Inflammatory macrophage treated with lipopolysaccharide for 1 hour (primary cell): Measurements from ENCODE around the gene SIGLEC15.
A peak's percentile ranks its signal among the peaks of the same experiment; 100 is the strongest.

Experiments
- DNase-seq, 2 donors: peaks; one replicate each; pipeline ENCODE4 v3.0.0-alpha.2; 2020 to 2022

SIGLEC15 gene

DNA sequence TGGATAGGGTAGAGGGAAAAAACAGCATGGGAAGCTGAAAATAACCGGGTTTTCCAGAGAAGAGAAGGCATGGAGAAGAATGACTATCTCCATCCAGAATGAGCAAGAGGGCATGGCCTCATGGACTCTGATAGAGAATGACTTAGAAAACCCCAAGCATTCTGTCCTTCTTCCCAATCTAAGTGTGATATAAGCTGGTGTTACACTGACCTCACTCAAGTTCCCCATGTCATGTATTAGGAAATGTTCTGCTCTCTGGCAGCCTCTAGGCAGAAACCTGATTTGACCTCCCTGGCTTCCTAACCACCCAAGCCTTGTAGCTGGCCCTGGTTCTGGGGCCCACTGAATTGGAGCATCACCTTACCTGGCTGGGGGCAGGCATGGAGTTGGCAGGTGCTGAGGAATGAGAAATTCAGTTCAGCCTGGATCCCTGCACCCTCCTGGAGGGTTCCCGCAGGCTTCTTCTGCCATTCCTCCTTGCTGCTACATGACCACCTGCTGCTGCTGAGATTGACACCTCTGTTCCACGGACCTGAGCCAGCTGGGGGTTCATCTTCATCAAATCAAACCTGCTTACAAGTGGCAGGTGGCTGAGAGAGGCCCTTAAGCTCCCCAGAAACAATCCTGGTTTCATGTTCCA, 5.2 kb upstream of the SIGLEC15 start:
- DNase-seq: peak; percentile 77 to 95

DNA sequence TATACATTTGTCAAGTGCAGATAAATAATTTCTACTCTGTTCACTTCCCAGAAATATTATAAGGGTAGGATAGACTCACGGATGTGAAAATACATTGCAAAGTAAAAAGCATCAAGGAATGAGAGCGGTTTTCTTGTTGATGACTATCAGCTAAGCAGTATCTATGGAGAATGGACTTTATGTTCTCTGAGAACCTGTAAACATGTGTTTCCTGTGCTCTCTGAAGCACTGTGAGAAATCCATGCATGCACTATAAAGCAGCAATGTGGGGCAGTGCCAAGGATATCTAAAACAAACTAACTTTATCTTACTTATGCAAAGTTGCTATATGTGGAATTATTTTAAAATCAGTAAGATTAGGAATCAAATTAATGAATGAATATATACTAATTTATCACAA, 4.4 kb upstream of the SIGLEC15 start:
- DNase-seq: no peak

DNA sequence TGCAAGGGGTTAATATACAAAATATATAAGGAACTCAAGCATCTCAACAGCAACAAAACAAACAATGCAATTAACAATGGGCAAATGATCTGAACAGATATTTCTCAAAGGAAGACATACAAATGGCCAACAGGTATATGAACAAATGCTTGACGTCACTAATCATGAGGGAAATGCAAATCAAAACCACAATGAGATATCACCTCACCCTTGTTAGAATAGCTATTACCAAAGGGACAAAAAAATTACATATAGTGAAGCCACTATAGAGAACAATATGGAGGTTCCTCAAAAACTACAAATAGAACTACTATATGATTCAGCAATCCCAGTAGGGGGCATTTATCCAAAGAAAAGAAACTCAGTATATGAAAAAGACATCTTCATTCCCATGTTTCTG, 3.8 kb upstream of the SIGLEC15 start:
- DNase-seq: peak in 1 of 2 donors; percentile 58

DNA sequence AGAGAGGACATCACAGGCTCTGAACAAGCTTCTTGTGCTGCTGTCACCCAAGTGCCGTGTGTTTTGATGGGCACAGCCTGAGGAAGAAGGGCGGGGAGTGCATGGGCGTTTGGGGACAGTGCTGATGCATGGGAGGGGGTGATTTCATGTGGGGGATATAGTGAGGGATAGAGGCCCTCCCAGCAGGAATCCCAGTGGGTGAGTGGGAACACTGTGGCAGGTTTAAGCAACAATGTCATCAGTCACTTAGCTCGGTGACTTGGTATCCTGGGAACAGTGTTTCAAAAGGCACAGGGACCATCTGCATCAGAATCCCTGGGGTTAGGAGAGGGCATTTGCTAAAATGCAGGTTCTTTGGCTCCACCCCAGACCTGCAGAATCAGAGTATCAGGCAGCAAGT, 609 bp downstream of the SIGLEC15 start:
- peak in 1 of 2 donors; percentile 83 for DNase-seq

DNA sequence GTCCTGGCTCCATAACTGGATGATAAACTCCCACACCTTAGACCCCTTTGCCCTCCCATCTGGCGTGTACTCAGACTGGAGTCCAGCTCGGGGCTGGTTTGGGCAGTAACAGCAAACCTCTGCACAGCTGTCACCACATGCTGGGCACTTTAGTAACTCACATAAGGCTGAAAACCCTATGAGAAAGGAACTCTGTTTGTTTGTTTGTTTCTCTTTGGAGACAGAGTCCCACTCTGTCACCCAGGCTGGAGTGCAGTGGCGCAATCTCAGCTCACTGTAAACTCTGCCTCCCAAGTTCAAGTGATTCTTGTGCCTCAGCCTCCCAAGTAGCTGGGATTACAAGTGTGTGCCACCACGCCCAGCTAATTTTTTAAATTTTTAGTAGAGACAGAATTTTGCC, 1.2 kb downstream of the SIGLEC15 start:
- peak in 1 of 2 donors; percentile 61 for DNase-seq

DNA sequence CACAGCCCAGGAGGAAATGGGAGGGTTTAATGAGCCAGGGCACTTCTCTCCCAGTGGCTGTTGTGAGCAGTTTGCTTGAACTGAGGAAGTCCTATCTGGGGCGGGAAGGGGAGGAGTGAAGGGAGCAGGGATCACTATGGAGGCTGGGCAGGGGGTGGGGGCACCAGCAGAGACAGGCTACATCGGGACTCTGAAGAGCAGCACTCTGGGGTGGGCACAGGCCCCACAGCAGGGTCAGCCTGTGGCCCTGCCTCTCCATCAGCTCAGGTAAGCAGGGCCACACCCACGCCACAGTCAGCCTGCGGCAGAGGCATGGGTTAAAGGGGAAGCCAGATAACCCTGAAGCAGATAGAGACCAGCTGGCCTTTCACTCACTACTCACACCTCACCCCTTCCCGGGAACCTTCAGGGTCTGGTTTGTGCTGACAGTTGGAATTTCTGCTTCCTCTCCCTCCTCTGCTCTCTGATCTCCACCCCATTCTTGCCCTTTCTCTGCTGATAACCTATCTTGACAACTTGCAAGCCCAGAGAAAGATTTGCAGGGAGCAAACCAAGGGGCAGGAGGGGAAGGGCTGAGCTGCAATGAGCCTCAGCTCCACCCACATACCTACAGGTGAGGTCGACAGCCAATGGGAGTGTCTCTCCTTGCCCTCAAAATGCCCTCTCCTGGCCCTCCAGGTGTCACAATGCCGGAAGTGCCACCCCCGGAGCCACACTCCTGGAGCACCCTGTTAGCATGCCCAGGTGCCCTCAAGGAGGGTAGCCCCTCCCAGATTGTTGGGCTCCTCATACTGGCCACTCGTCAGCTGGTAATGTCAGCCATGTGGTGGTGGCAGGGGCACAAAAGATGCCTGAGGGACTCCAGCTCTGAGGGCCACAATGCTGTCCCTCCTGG, 3.7 kb downstream of the SIGLEC15 start:
- DNase-seq: peak; percentile 67 to 83

DNA sequence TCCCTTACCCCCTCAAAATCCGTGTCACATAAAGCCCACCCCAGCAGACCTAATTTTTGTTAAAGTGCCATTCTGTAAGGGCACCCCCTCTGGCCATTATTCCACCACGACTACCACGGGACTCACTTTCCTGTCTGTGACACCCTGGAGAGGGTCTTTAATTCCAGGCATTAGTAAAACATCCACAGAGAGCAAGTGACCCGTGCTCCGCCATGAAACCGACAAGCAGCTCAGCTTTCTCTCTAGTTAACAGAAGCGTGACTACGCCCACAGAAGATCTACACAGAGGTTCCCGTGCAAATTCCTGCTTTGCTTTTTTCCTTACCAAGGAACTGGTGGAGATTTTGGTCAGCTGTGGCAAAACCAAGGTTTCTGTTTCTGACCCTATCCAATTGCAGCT, 4.4 kb downstream of the SIGLEC15 start:
- DNase-seq: no peak

DNA sequence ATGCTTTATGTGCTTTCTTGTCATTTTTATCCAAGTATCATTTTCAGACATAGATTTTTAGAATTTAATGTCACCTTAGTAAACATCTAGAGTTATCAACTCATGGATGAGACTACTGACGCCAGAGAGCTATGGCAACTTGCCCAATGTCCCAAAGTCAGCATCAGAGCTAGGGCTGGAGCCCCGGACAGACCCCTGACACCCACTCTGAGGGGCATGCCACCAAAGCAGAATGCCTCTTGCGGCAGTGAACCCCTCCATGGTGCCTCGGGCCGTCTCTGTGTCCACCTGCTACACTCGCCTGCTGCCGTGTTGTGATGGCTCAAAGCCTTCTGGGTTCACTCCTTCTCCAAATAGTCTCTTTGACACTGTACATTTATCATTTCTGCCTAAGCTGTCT, 5.4 kb downstream of the SIGLEC15 start:
- DNase-seq: no peak

DNA sequence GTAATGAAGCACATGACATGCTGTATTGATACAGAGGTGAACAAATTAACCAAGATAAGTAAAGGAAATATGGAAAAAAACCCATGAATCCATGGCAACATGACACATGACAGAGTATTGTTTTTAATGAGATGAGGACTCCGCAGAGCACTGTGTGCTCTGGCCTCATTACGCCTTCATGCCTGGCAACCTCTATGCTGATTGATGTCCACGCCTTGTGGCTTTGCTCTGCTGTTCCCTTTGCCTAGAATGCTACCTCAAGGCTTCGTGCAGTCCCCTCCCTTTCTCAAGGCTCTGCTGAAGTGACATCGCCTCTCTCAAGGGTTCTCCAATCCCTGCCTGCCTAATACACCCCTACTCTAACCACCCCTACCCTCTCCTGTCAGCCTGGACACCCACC, 8.4 kb downstream of the SIGLEC15 start:
- no peak for DNase-seq

DNA sequence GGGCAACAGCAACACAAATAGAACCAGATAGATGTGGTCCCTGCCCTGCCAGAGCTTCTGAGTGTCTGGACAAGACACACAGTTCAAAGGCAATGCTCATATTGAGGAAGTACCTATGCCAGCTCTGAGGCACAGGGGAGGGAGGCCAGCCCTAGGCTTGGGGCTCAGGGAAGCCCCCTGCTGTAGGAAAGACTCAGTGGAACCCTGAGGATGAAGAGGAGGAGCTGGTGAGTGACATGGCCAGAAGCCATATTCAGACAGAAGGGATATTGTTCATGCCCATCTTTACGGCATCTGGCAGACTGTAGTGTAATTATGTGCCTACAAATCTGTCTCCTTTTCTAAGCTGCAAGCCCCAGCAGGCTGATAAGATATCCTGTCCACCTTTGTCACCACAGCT, 8.8 kb downstream of the SIGLEC15 start:
- DNase-seq: no peak

DNA sequence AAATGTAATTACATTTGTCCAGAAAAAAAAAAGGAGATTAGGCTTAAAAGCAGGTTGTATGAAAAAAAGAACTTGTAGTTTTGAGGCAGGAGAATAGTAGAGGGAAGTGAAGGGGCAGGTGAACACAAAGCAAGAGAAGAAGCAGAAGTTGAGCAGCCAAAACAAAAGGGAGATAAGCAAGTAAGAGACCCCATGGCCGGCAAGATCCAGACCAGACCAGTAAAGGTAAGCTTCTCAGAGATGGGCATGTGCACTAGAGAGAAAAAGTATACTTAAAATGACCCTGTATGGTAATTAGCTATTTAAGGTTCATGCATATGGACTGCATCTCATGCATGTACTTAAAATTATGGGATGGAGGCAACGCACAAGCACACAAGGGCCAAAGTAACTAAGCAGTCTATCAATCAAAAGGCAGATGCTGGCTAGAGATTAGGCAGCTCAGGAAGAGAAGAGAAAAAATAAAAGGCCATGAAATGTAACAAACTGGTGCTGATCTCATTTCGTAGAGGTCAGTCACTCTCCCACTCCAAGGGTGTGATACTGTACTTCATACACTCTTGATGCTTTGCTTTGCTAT, 9.7 kb downstream of the SIGLEC15 start:
- DNase-seq: no peak

DNA sequence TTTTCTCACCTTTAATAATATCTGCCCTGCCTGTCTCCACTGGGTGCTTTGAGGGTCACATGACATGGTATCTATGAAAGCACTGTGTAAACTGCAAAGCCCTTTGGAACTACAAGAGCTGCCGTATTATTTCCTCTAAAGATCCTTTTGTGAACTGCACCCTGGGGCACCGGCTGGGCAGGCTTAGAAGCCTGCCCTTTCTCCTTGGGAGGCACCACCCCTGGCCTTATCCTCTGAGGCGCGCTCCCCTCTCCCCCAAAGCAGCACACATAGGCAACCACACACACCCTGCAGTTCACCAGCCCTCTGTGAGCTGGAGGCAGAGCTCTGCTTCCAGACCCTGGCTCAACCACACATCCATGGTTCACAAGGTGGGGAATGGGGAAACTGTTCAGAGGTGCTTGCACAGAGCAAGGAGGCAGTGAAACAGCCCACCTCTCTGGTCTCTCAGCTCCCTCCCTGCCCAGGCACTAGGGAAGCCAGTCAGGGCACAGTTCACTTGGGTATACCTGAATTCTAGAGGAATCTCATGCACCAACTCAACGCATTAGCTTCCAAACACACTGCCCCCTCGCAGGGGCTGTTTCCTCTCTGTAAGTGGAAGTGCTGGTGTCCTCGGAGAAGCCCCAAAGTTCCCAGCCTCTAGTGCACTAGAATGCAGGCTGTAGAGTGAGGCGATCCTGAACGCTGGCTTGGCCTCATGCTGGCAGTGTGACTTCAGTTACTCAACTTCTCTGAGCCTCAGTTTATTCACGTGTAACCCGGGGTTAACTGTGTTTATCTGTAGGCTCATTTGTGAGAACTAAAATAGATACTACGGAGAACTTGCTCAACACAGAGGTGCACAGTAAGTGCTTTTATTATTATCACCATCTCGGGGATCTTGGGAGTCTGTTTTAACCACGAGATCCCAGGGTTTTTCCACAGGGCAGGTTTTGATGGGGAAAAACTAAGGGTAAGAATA, 11.0 kb downstream of the SIGLEC15 start:
- DNase-seq: peak in 1 of 2 donors; percentile 48

DNA sequence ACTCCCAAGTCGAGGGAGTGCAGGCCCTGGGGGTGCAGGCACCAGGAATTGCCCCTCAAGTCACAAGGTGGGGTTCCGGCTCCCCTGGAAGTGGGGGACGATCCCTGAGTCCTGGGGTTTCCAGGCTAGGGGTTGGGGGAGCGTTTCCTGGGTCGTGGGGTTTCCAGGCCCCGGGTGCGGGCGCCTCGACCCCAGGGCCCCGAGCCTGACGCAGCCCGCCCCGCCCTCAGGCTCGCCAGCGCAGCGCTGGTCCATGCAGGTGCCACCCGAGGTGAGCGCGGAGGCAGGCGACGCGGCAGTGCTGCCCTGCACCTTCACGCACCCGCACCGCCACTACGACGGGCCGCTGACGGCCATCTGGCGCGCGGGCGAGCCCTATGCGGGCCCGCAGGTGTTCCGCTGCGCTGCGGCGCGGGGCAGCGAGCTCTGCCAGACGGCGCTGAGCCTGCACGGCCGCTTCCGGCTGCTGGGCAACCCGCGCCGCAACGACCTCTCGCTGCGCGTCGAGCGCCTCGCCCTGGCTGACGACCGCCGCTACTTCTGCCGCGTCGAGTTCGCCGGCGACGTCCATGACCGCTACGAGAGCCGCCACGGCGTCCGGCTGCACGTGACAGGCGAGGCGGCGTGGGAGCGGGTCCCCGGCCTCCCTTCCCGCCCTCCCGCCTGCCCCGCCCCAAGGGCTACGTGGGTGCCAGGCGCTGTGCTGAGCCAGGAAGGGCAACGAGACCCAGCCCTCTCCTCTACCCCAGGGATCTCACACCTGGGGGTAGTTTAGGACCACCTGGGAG, 12.0 kb downstream of the SIGLEC15 start:
- DNase-seq: peak; percentile 55 to 60

DNA sequence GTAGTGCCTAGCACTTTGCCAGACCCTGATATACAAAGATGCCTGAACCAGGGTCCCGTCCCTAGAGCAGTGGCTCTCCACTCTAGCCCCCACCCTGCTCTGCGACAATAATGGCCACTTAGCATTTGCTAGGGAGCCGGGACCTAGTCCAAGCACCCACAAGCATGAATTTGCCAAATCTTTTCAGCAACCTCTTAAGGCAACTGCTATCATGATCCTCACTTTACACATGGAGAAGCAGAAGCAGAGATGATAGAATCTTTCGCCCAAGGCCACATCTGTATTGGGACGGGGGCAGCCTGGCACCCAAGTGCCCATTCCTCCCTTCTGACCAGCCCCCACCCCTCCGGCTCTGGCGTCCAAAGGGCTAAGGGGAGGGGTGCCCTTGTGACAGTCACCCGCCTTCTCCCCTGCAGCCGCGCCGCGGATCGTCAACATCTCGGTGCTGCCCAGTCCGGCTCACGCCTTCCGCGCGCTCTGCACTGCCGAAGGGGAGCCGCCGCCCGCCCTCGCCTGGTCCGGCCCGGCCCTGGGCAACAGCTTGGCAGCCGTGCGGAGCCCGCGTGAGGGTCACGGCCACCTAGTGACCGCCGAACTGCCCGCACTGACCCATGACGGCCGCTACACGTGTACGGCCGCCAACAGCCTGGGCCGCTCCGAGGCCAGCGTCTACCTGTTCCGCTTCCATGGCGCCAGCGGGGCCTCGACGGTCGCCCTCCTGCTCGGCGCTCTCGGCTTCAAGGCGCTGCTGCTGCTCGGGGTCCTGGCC, 13.0 kb downstream of the SIGLEC15 start:
- no peak for DNase-seq

DNA sequence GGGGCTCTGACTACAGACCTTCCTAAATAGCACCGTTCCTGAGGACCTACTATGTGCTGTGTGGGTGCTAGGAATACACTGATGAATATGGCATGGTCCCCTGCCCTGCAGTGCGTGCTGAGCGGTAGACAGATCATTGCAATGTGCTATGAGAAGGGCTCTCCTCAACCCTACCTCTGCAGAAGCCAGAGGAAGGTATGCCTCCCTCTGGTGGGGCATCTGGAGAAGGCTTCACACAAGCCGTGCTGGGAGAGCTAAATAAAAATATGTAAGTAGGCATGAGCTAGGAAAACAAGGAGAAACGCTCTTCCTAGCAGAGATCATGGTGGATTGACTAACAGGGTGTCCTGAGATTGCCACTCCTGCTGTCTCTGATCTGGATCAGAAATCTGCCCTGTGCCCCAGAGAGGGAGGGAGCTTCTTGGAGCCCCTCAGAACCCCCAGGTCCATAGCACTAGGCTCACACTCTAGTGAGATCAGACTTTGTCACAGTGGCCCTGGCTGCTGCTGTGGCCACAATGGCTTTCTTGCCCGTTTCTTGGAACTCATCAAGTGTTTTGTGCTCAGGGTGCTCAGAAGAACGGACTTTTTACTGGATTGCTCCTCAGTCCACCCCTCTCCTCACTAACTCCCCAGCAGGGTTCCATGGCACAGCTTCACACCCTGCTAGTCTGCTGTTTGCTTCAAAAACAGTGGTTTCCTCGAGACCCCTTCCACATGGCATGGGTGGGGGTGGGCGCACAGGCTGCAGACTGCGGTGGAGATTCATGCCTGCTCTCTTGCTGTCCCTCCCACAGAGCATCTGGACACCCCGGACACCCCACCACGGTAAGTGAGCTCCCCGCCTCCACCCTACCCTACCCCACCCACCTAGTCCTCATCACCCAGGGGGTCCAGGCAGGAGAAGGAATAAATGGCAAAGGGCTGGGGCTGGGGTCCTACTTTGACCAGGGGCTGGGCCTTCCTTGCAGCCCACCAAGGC, 14.2 kb downstream of the SIGLEC15 start:
- DNase-seq: peak; percentile 41 to 55

DNA sequence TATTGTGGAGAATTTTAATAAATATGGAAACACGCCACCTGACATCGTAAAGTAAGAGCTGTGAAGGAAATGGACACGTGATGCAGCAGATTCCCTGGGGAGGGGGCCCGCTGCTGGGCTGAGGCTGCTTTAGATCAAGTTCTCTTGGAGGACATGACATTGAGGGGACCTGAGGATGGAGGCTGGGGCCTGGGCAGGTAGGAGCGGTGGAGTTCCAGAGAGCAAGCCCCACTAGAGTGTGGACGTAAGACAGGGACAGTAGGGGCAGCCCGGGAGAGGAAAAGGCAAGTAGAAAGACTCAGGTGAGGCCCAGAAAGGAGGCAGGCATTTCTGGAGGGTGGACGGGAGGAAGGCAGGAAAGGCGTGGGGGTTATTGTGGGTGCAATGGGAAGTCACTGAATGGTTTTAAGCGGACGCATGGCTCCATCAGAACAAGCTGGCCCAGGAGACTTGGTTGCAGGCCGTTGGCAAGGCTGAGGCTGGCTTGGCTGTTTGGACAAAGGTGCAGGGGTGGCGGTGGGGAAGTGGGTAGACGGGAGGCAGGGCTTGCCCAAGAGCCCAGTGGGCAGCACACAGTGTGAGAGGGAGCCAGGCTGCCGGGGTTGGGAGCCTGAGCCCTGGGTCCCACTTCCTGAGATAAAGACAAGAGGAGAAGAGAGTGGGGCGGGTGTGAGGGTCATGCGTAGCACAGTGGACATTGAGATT, 15.7 kb downstream of the SIGLEC15 start:
- no peak for DNase-seq

DNA sequence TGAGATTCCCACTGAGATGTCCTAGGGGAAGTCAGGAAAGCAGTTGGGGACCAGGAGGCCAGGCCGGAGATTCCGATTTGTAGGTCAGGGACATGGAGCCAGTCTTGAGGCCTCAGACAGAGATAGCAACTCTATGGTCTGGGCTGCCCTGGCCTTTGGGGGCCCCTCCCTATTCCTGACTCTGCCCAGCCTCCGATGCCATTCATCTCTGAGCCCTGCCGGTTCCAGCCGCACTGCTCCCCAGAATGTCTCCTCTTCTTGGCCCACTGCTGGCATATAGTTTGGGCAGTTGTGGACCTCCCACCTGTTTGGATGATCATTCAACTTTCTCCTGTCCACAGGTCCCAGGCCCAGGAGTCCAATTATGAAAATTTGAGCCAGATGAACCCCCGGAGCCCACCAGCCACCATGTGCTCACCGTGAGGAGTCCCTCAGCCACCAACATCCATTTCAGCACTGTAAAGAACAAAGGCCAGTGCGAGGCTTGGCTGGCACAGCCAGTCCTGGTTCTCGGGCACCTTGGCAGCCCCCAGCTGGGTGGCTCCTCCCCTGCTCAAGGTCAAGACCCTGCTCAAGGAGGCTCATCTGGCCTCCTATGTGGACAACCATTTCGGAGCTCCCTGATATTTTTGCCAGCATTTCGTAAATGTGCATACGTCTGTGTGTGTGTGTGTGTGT, 16.4 kb downstream of the SIGLEC15 start:
- no peak for DNase-seq

DNA sequence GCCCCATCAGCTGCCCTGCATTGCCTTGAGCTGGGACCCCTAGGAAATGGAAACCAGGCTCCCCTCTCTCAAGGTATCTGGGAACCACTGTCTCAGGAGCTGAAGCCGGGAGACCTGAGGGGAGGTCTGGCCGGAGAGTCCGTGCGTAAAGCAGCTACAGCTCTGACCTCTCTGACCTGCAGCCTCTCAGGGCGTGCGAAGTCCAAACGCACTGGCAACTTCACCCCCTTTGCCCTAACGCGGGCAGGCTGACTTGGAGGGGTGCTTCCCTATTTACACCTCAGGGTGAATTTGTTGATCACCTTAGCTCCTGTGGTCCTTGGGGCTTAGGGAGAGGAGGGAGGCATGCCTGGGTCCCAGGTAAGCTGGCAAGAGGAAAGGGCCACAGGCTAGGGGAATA, 17.5 kb downstream of the SIGLEC15 start:
- DNase-seq: no peak

DNA sequence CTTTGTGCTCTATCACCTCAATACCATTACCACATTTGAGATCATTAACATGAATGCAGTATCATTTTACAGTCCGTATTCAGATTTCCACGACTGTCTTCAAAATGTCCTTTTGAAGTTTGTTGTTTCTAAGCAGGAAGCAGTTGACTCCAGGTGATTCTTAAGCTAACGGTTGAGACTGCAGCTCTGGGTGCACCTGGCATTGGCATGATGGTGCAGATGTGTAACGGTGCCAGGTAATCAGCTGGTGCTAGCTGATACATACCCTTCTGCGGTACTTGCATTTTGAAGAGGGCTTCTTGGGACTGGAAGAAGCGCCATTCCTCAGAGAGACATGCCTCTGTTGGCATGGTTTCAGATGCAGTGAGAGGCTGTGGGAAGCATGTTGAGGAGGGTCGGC, 19.5 kb downstream of the SIGLEC15 start:
- no peak for DNase-seq
